Gastroesophageal sphincter (tissue), 4 donors: Measurements from ENCODE around the gene IGSF9. TPM values are rescaled to one million over a fixed set of nuclear protein-coding genes. Genes with fewer than 3 reads are reported as not detected.

Experiments used
- ATAC-seq: fragments of 150-250 bp; one replicate; pipeline ENCODE4 v1.9.1; 2016; ENCODE audit warnings: mild to moderate bottlenecking, moderate library complexity
- H3K27ac ChIP-seq, 4 donors: fragments of 200-600 bp; sonication (generic) in 3 of 4; 1 replicate in 3 of 4; 2 replicates in 1 of 4; pipeline ENCODE4 v1.5.1; 2016 to 2019
- H3K27me3 ChIP-seq: fragments of 200-600 bp; sonication (generic); one replicate; pipeline ENCODE4 v1.5.1; 2019
- H3K36me3 ChIP-seq, 2 donors: fragments of 200-600 bp; sonication (generic); one replicate each; pipeline ENCODE4 v1.5.1; 2019; ENCODE audit warnings: control low read depth in 1 of 2
- H3K4me1 ChIP-seq, 3 donors: fragments of 200-600 bp; sonication (generic); 1 replicate in 2 of 3; 2 replicates in 1 of 3; pipeline ENCODE4 v1.5.1; 2016 to 2019; ENCODE audit warnings: control low read depth in 2 of 3
- H3K4me3 ChIP-seq, 2 donors: fragments of 200-600 bp; sonication (generic); one replicate each; pipeline ENCODE4 v1.5.1; 2019; ENCODE audit warnings: mild to moderate bottlenecking in 1 of 2, moderate library complexity in 1 of 2
- H3K9me3 ChIP-seq, 3 donors: fragments of 200-600 bp; sonication (generic); one replicate each; pipeline ENCODE4 v1.5.1; 2017 to 2019; ENCODE audit warnings: control low read depth in 2 of 3
- EP300 ChIP-seq: sonication (generic); formaldehyde crosslinking; IDR thresholded peaks from one replicate; pipeline ENCODE4 v1.6.1; 2017; ENCODE audit warnings: antibody characterized with exemption, mild to moderate bottlenecking
- POLR2A ChIP-seq, 2 donors: fragments of 450-650 bp; IDR thresholded peaks; one replicate each; pipeline ENCODE4 v1.6.1; 2017; ENCODE audit warnings: antibody characterized with exemption in 2 of 2, mild to moderate bottlenecking in 2 of 2, moderate library complexity in 1 of 2
- POLR2AphosphoS5 ChIP-seq: sonication (generic); formaldehyde crosslinking; IDR thresholded peaks from one replicate; pipeline ENCODE4 v1.6.1; 2017; ENCODE audit warnings: antibody characterized with exemption
- WGBS, 2 donors: methylation state at CpG; one replicate each; pipeline ENCODE4 v1.1.5; 2018; ENCODE audit warnings: low coverage in 1 of 2; 5-methylcytosine and 5-hydroxymethylcytosine counted together
- total RNA-seq, 4 donors: library from RNA; depleted of rRNA; stranded (reverse); fragments of >200 nt; gene quantifications; one replicate each; pipeline ENCODE4 v1.1.0, GENCODE V29; 2016
- TF ChIP-seq, protein P1 (sequence below), 4 experiments: fragments of 200-600 bp in 2 of 4; fragments of 450-650 bp in 2 of 4; sonication (generic) in 1 of 4; IDR thresholded peaks; one replicate each; pipeline ENCODE4 v1.5.1; 2017 to 2019; ENCODE audit warnings: antibody characterized with exemption in 4 of 4, mild to moderate bottlenecking in 2 of 4, moderate library complexity in 2 of 4

The IGSF9 gene
- total RNA-seq, 4 donors from 2014 or later, result 0.35 to 0.62 TPM; not detected in 2

GRCh38 chr1:159881622-159882526, 63.5 kb downstream of the IGSF9 start:
- H3K4me1 ChIP-seq, result peaks cover 0 to 8% (median 0%) of the 10 kb centered on the region in 3 donors
- no peak for TF ChIP-seq POLR2A (IDR thresholded peaks at IDR 0.05)
- TF ChIP-seq POLR2AphosphoS5, result no peak
- no peak overlapping the region for H3K4me3 ChIP-seq
- no peaks in the 10 kb centered on the region for H3K9me3 ChIP-seq
- WGBS, 2 donors, result 56 to 62% methylated on average over 6 of the region's 6 CpGs
- ATAC-seq, result no peak
- H3K27me3 ChIP-seq, result no peaks in the 10 kb centered on the region
- H3K27ac ChIP-seq, result no peak overlapping the region
- peaks cover 0 to 3% of the 10 kb centered on the region in 2 donors for H3K36me3 ChIP-seq

DNA sequence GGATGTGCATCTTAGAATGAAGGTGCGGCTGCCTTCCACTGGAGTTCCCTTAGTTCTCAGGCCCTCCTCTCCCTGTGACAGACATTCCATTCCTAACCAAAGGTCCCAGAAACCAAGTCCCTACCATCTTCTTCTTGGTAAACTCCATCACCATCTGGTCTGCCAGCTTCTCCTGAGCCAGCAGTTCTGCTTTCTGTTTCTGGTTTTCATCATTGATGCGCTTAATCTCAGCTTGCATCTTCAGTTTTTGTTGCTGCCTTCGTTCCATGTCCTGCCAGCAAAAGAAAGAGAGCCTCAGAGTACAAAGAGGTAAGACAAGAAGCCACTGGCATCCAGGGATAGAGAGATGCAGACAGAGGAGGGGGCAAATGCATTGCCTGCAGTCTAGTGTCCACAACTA, 65.0 kb downstream of the IGSF9 start:
- Histone ChIP-seq H3K4me3 (no peak overlapping the region), H3K27me3 (no peaks in the 10 kb centered on the region)
- TF ChIP-seq EP300, result no peak
- TF ChIP-seq, protein P1, sequence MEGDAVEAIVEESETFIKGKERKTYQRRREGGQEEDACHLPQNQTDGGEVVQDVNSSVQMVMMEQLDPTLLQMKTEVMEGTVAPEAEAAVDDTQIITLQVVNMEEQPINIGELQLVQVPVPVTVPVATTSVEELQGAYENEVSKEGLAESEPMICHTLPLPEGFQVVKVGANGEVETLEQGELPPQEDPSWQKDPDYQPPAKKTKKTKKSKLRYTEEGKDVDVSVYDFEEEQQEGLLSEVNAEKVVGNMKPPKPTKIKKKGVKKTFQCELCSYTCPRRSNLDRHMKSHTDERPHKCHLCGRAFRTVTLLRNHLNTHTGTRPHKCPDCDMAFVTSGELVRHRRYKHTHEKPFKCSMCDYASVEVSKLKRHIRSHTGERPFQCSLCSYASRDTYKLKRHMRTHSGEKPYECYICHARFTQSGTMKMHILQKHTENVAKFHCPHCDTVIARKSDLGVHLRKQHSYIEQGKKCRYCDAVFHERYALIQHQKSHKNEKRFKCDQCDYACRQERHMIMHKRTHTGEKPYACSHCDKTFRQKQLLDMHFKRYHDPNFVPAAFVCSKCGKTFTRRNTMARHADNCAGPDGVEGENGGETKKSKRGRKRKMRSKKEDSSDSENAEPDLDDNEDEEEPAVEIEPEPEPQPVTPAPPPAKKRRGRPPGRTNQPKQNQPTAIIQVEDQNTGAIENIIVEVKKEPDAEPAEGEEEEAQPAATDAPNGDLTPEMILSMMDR (IDR thresholded peaks at IDR 0.05), result no peak
- TF ChIP-seq POLR2A (IDR thresholded peaks at IDR 0.05), result no peak
- TF ChIP-seq POLR2AphosphoS5, result no peak

DNA sequence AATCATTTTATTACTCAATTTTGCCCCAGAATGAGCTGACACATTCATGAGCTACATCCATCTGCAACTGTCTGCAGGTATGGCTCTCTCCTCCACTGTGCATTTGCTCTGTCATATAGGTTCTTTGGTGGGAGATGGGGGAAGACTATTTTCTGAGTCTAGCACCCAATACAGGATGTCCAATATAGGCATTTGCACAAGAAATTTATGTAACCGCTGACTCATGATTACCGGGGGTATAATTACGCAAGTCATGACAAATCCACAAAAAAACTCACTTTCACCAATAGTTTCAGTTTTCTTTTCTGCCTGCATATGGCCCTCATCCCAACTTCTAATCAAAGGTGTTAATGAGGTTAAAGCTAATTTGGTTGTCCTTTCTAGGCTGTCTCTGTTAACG, 65.4 kb downstream of the IGSF9 start:
- H3K36me3 ChIP-seq, result peaks cover 0 to 3% of the 10 kb centered on the region in 2 donors
- TF ChIP-seq EP300 (no peak), POLR2AphosphoS5 (no peak), POLR2A (IDR thresholded peaks at IDR 0.05) (no peak)
- TF ChIP-seq, protein P1 (IDR thresholded peaks at IDR 0.05), result no peak
- H3K9me3 ChIP-seq, result no peaks in the 10 kb centered on the region
- 61 to 90% methylated on average over 3 to 4 of the region's 4 CpGs for WGBS, 2 donors
- H3K27me3 ChIP-seq, result no peaks in the 10 kb centered on the region
- H3K4me1 ChIP-seq, result peaks cover 0 to 8% (median 0%) of the 10 kb centered on the region in 3 donors
- no peak overlapping the region for H3K4me3 ChIP-seq
- H3K27ac ChIP-seq, result no peak overlapping the region
- no peak for ATAC-seq

More for the DNA sequence above, 65.0 kb downstream of the IGSF9 start:
- Histone ChIP-seq H3K36me3 (peaks cover 0 to 3% of the 10 kb centered on the region in 2 donors), H3K9me3 (no peaks in the 10 kb centered on the region), H3K27ac (no peak overlapping the region), H3K4me1 (peaks cover 0 to 8% (median 0%) of the 10 kb centered on the region in 3 donors)
- no peak for ATAC-seq
- 83% methylated on average over 3 of the region's 3 CpGs; no CpG with 5 or more reads in 1 of the 2 donors for WGBS, 2 donors

DNA sequence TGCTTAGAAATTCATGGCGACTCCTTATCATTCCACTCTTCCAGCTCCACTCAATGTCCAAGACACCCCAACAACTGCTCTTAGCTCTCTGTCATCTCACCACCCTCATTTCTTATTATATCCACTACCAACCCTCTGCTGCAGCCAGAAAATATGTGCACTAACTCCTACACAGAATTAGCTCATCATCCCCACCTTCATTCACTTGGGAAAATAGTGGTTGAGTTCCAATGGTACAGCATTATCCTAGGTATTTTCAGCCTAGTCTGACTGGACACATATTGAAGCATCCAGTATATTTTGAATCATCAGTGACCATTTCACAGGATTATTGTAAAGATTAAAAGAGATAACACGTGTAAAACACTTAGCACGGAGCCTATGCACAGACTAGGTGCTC, 66.3 kb downstream of the IGSF9 start:
- ATAC-seq, result no peak
- no peak overlapping the region for H3K27ac ChIP-seq
- H3K27me3 ChIP-seq, result no peaks in the 10 kb centered on the region
- H3K4me3 ChIP-seq, result no peak overlapping the region
- 83 to 93% methylated on average over 3 of the region's 3 CpGs for WGBS, 2 donors
- no peaks in the 10 kb centered on the region for H3K9me3 ChIP-seq
- H3K36me3 ChIP-seq, result peaks cover 0 to 2% of the 10 kb centered on the region in 2 donors
- TF ChIP-seq POLR2AphosphoS5 (no peak), EP300 (no peak), POLR2A (IDR thresholded peaks at IDR 0.05) (no peak)
- TF ChIP-seq, protein P1 (IDR thresholded peaks at IDR 0.05), result no peak
- peaks cover 0 to 8% (median 0%) of the 10 kb centered on the region in 3 donors for H3K4me1 ChIP-seq

DNA sequence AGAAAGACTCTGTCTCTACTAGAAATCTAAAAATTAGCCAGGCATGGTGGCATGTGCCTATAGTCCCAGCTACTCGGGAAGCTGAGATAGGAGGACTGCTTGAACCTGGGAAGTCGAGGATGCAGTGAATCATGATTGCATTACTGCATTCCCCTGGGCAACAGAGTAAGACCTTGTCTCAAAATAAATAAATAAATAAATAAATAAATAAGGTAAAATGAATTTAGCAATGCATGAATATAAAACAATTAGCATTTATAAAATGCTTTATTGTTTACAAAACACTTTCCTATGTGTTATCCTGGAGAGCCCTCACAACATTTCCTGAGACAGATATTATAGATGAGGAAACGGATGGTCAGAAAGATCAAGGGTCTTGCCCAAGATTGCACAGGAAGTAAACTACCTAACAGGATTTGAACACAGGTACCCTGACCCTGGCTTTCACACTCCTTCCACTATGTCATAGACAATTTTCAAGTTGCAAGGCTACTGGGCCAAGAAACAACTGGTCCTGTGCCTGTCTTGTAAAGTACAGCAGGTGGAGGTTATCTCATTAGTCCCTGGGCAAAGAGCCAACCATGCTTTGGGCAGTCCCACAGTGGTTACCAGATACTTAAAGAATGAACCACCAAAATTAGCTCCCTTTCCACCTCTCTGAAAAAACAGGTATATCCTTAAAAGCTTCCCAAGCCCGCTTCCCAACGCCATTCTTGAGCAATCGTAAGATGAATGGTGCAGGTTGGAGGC, 67.5 kb downstream of the IGSF9 start:
- Histone ChIP-seq H3K4me3 (no peak overlapping the region), H3K9me3 (no peaks in the 10 kb centered on the region), H3K27ac (no peak overlapping the region), H3K4me1 (peaks cover 0 to 8% (median 0%) of the 10 kb centered on the region in 3 donors), H3K27me3 (peaks cover 4% of the 10 kb centered on the region), H3K36me3 (no peaks in the 10 kb centered on the region)
- WGBS, 2 donors, result 90 to 91% methylated on average over 4 to 5 of the region's 6 CpGs
- no peak for ATAC-seq
- no peak for TF ChIP-seq POLR2A (IDR thresholded peaks at IDR 0.05)
- no peak for TF ChIP-seq POLR2AphosphoS5
- TF ChIP-seq, protein P1 (IDR thresholded peaks at IDR 0.05), result no peak
- no peak for TF ChIP-seq EP300
